Measurements from ENCODE around the gene UBE2E3.
"Not testable (repeated sequence)": the region's sequence is repeated elsewhere in the genome, so short reads cannot be mapped to it uniquely, and the experiment has no call there.

UBE2E3 gene

GRCh38 chr2:181025004-181025403 lies 44.6 kb downstream of the UBE2E3 start:
- DNase-seq (ENCODE audit: low read depth in 2 of 2): no peak

- DNase-seq (ENCODE audit: low read depth in 2 of 2): no peak
Measured at GRCh38 chr2:181036445-181036844, 56.0 kb downstream of the UBE2E3 start.

- DNase-seq (ENCODE audit: low read depth in 2 of 2): no peak
Measured at GRCh38 chr2:181036848-181037603, 56.6 kb downstream of the UBE2E3 start.

GRCh38 chr2:181037922-181038321 lies 57.5 kb downstream of the UBE2E3 start:
- DNase-seq (ENCODE audit: low read depth in 2 of 2): no peak

- no peak for DNase-seq (ENCODE audit: low read depth in 2 of 2)
Measured at GRCh38 chr2:181038796-181039195, 58.4 kb downstream of the UBE2E3 start.

GRCh38 chr2:181040839-181041238 lies 60.4 kb downstream of the UBE2E3 start:
- not testable (repeated sequence) for DNase-seq (ENCODE audit: low read depth in 2 of 2)

- peak in 1 of 2 donors; percentile 2 for DNase-seq (ENCODE audit: low read depth in 2 of 2)
Measured at GRCh38 chr2:181041661-181042060, 61.3 kb downstream of the UBE2E3 start.

- DNase-seq (ENCODE audit: low read depth in 2 of 2): no peak
Measured at GRCh38 chr2:181042706-181043105, 62.3 kb downstream of the UBE2E3 start.

- no peak for DNase-seq (ENCODE audit: low read depth in 2 of 2)
Measured at GRCh38 chr2:181046833-181047232, 66.4 kb downstream of the UBE2E3 start.

GRCh38 chr2:181047829-181048228 lies 67.4 kb downstream of the UBE2E3 start:
- DNase-seq (ENCODE audit: low read depth in 2 of 2): no peak

- DNase-seq (ENCODE audit: low read depth in 2 of 2): no peak
Measured at GRCh38 chr2:181051861-181052522, 71.6 kb downstream of the UBE2E3 start.

GRCh38 chr2:181052523-181052891 lies 72.1 kb downstream of the UBE2E3 start:
- no peak for DNase-seq (ENCODE audit: low read depth in 2 of 2)

- DNase-seq (ENCODE audit: low read depth in 2 of 2): no peak
Measured at GRCh38 chr2:181054256-181054655, 73.9 kb downstream of the UBE2E3 start.

- no peak for DNase-seq (ENCODE audit: low read depth in 2 of 2)
Measured at GRCh38 chr2:181054843-181055242, 74.4 kb downstream of the UBE2E3 start.

- DNase-seq (ENCODE audit: low read depth in 2 of 2): peak in 1 of 2 donors; percentile 3
Measured at GRCh38 chr2:181058378-181059269, 78.2 kb downstream of the UBE2E3 start.

GRCh38 chr2:181063696-181064095 lies 83.3 kb downstream of the UBE2E3 start:
- DNase-seq (ENCODE audit: low read depth in 2 of 2): no peak

- DNase-seq (ENCODE audit: low read depth in 2 of 2): no peak
Measured at GRCh38 chr2:181065458-181065857, 85.1 kb downstream of the UBE2E3 start.

GRCh38 chr2:181066333-181066732 lies 85.9 kb downstream of the UBE2E3 start:
- DNase-seq (ENCODE audit: low read depth in 2 of 2): no peak

GRCh38 chr2:181070119-181070835 lies 89.9 kb downstream of the UBE2E3 start:
- DNase-seq (ENCODE audit: low read depth in 2 of 2): no peak

- DNase-seq (ENCODE audit: low read depth in 2 of 2): no peak
Measured at GRCh38 chr2:181070836-181071200, 90.4 kb downstream of the UBE2E3 start.

GRCh38 chr2:181072486-181073235 lies 92.3 kb downstream of the UBE2E3 start:
- DNase-seq (ENCODE audit: low read depth in 2 of 2): no peak
